ENCODE measurements around the gene MBD5.

GRCh38 chr2:148517296-148517695 lies 496.4 kb downstream of the MBD5 start:
- TF ChIP-seq CTCF (conservative IDR thresholded peaks at IDR 0.05): no peak
- no peak for TF ChIP-seq ZFX (IDR thresholded peaks at IDR 0.05)
